ENCODE data around the gene TRPC6. TPM values are rescaled to one million over a fixed set of nuclear protein-coding genes. Genes with fewer than 3 reads are reported as not detected.

Gene TRPC6
- total and polyA plus RNA-seq, 11 donors, result 0.25 to 1.7 (median 0.34) TPM; not detected in 1

GRCh38 chr11:101478587-101479369, 105.0 kb downstream of the TRPC6 start:
- H3K4me1 ChIP-seq, result no peaks in the 10 kb centered on the region
- no peak for ATAC-seq
- no peaks in the 10 kb centered on the region for H3K36me3 ChIP-seq
- no peaks in the 10 kb centered on the region for H3K9me3 ChIP-seq
- whole genome bisulfite sequencing, 4 donors, result 65 to 72% (median 66%) methylated on average over 13 of the region's 13 CpGs
- TF ChIP-seq CTCF (IDR thresholded peaks at IDR 0.05), result no peak
- TF ChIP-seq POLR2A (IDR thresholded peaks at IDR 0.05), result no peak
- no peak overlapping the region for H3K4me3 ChIP-seq
- H3K27me3 ChIP-seq, result no peaks in the 10 kb centered on the region
- DNase-seq, result no peak
- no peak overlapping the region for H3K27ac ChIP-seq
- intact Hi-C loops (cut with DNase I), result no loop called here

- Histone ChIP-seq H3K27me3 (no peaks in the 10 kb centered on the region), H3K9me3 (no peaks in the 10 kb centered on the region), H3K4me1 (no peaks in the 10 kb centered on the region), H3K4me3 (no peak overlapping the region), H3K27ac (no peak overlapping the region), H3K36me3 (no peaks in the 10 kb centered on the region)
- no peak for DNase-seq
- TF ChIP-seq CTCF (IDR thresholded peaks at IDR 0.05), result no peak
- no peak for TF ChIP-seq POLR2A (IDR thresholded peaks at IDR 0.05)
- no peak for ATAC-seq
- WGBS, 4 donors, result 68 to 75% (median 72%) methylated on average over 3 of the region's 3 CpGs
- intact Hi-C loops (cut with DNase I), result no loop called here
These were observed 105.9 kb downstream of the TRPC6 start for GRCh38 chr11:101477926-101478325.

- Histone ChIP-seq H3K9me3 (no peaks in the 10 kb centered on the region), H3K27me3 (no peaks in the 10 kb centered on the region), H3K27ac (no peak overlapping the region), H3K4me1 (no peaks in the 10 kb centered on the region), H3K4me3 (no peak overlapping the region), H3K36me3 (no peaks in the 10 kb centered on the region)
- no peak for ATAC-seq
- 89 to 92% (median 90%) methylated on average over 6 of the region's 6 CpGs for WGBS, 4 donors
- TF ChIP-seq CTCF (IDR thresholded peaks at IDR 0.05) (no peak), POLR2A (IDR thresholded peaks at IDR 0.05) (no peak)
- no peak for DNase-seq
- intact Hi-C loops (cut with DNase I), result no loop called here
These were observed 107.6 kb downstream of the TRPC6 start for GRCh38 chr11:101476191-101476590.

- H3K27me3 ChIP-seq, result no peaks in the 10 kb centered on the region
- no peak overlapping the region for H3K4me3 ChIP-seq
- no peak for ATAC-seq
- DNase-seq, result no peak
- no peaks in the 10 kb centered on the region for H3K9me3 ChIP-seq
- H3K4me1 ChIP-seq, result no peaks in the 10 kb centered on the region
- H3K27ac ChIP-seq, result no peak overlapping the region
- WGBS, 4 donors, result 77 to 88% (median 84%) methylated on average over 4 of the region's 4 CpGs
- intact Hi-C loops (cut with DNase I), result no loop called here
- TF ChIP-seq POLR2A (IDR thresholded peaks at IDR 0.05) (no peak), CTCF (IDR thresholded peaks at IDR 0.05) (no peak)
- no peaks in the 10 kb centered on the region for H3K36me3 ChIP-seq
These were observed 108.1 kb downstream of the TRPC6 start for GRCh38 chr11:101475699-101476098.

Measured in heart left ventricle (tissue), 16 donors.